Astrocyte (in vitro differentiated cells and primary cell): ENCODE data around the gene NUMA1. TPM values are rescaled to one million over a fixed set of nuclear protein-coding genes. Genes with fewer than 3 reads are reported as not detected.

Experiments used
- DNase-seq: peaks from one replicate; pipeline ENCODE4 v3.0.0-alpha.2; 2010; ENCODE audit warnings: low read depth
- FAIRE-seq: peaks from 2 replicates; lab custom pipeline; 2011; peaks lifted over from hg19 to GRCh38; lab: Jason Lieb, UNC
- H2AFZ ChIP-seq: 2 replicates; pipeline ENCODE4 v1.6.0; 2012; ENCODE audit warnings: low read depth, low read length, inconsistent platforms
- H3K27ac ChIP-seq: 2 replicates; pipeline ENCODE4 v1.5.1; 2011; ENCODE audit warnings: low read depth, low read length, inconsistent platforms
- H3K27me3 ChIP-seq: 2 replicates; pipeline ENCODE4 v1.6.0; 2011; ENCODE audit warnings: low read length, inconsistent platforms; ENCODE audit not compliant: insufficient read depth
- H3K36me3 ChIP-seq: 2 replicates; pipeline ENCODE4 v1.5.1; 2011; ENCODE audit warnings: low read length, inconsistent platforms; ENCODE audit not compliant: insufficient read depth
- H3K4me1 ChIP-seq: 2 replicates; pipeline ENCODE4 v1.5.1; 2011; ENCODE audit warnings: low read length, inconsistent platforms; ENCODE audit not compliant: insufficient read depth
- H3K4me2 ChIP-seq: 2 replicates; pipeline ENCODE4 v1.6.0; 2012; ENCODE audit warnings: low read length, inconsistent platforms
- H3K4me3 ChIP-seq: 2 replicates; pipeline ENCODE4 v1.5.1; 2011; ENCODE audit warnings: low read depth, mild to moderate bottlenecking, low read length, inconsistent platforms; ENCODE audit not compliant: insufficient read depth
- H3K79me2 ChIP-seq: 2 replicates; pipeline ENCODE4 v1.6.0; 2012; ENCODE audit warnings: mild to moderate bottlenecking, low read length, inconsistent platforms; ENCODE audit not compliant: insufficient read depth
- H3K9ac ChIP-seq: 2 replicates; pipeline ENCODE4 v1.6.0; 2012; ENCODE audit warnings: mild to moderate bottlenecking, low read length, inconsistent platforms
- H3K9me3 ChIP-seq: 2 replicates; pipeline ENCODE4 v1.5.1; 2012; ENCODE audit warnings: low read depth, mild to moderate bottlenecking, low read length, inconsistent platforms; ENCODE audit not compliant: insufficient read depth
- H4K20me1 ChIP-seq: 2 replicates; pipeline ENCODE4 v1.6.0; 2012; ENCODE audit warnings: low read length, inconsistent platforms; ENCODE audit not compliant: insufficient read depth
- H3K27ac Mint-ChIP-seq: one replicate; pipeline ENCODE4 v1.8.0; 2021; ENCODE audit warnings: mild to moderate bottlenecking, mixed read lengths; ENCODE audit not compliant: unreplicated experiment
- H3K27me3 Mint-ChIP-seq: one replicate; pipeline ENCODE4 v1.8.0; 2021; ENCODE audit warnings: low read depth, mixed read lengths; ENCODE audit not compliant: unreplicated experiment
- H3K36me3 Mint-ChIP-seq: one replicate; pipeline ENCODE4 v1.8.0; 2021; ENCODE audit warnings: low read depth, mixed read lengths; ENCODE audit not compliant: unreplicated experiment
- H3K4me1 Mint-ChIP-seq: one replicate; pipeline ENCODE4 v1.8.0; 2021; ENCODE audit warnings: low read depth, mixed read lengths; ENCODE audit not compliant: unreplicated experiment
- H3K4me3 Mint-ChIP-seq: one replicate; pipeline ENCODE4 v1.8.0; 2021; ENCODE audit warnings: mild to moderate bottlenecking, moderate library complexity, mixed read lengths; ENCODE audit not compliant: unreplicated experiment
- H3K9me3 Mint-ChIP-seq: one replicate; pipeline ENCODE4 v1.8.0; 2021; ENCODE audit warnings: mild to moderate bottlenecking, mixed read lengths; ENCODE audit not compliant: unreplicated experiment
- CTCF ChIP-seq: IDR thresholded peaks from 2 replicates; pipeline ENCODE4 v1.5.1; 2011; ENCODE audit warnings: low read depth, mild to moderate bottlenecking, inconsistent platforms, low read length, moderate library complexity; ENCODE audit not compliant: insufficient read depth
- EZH2 ChIP-seq: IDR thresholded peaks from 2 replicates; pipeline ENCODE4 v1.6.1; 2012; ENCODE audit warnings: mild to moderate bottlenecking, low read length, inconsistent platforms; ENCODE audit not compliant: insufficient read depth
- total RNA-seq: library from RNA; stranded (reverse); gene quantifications from 2 replicates; pipeline ENCODE4 v1.2.1, GENCODE V29; 2021

NUMA1 gene
- total RNA-seq, 1 donor from 2014 or later = 111 TPM

GRCh38 chr11:71997594-71997993, 82.7 kb downstream of the NUMA1 start:
- Mint-ChIP-seq H3K36me3 (peaks cover 38% of the 10 kb centered on the region), H3K4me3 (no peak overlapping the region), H3K9me3 (peaks cover 2% of the 10 kb centered on the region), H3K4me1 (peaks cover 28% of the 10 kb centered on the region), H3K27me3 (no peaks in the 10 kb centered on the region), H3K27ac (no peak overlapping the region)
- H3K9ac ChIP-seq = no peak overlapping the region
- no peak overlapping the region for H3K4me3 ChIP-seq
- no peaks in the 10 kb centered on the region for H3K9me3 ChIP-seq
- TF ChIP-seq EZH2 = no peak
- TF ChIP-seq CTCF = no peak
- peaks cover 18% of the 10 kb centered on the region for H3K36me3 ChIP-seq
- no peaks in the 10 kb centered on the region for H3K27me3 ChIP-seq
- peaks cover 12% of the 10 kb centered on the region for H3K79me2 ChIP-seq
- no peak overlapping the region for H2AFZ ChIP-seq
- no peaks in the 10 kb centered on the region for H3K4me1 ChIP-seq
- FAIRE-seq (no peak), DNase-seq (no peak)
- peaks cover 79% of the 10 kb centered on the region for H4K20me1 ChIP-seq
- H3K27ac ChIP-seq = no peak overlapping the region
- no peak overlapping the region for H3K4me2 ChIP-seq

GRCh38 chr11:71996946-71997345, 83.4 kb downstream of the NUMA1 start:
- Mint-ChIP-seq H3K36me3 (peaks cover 36% of the 10 kb centered on the region), H3K27ac (no peak overlapping the region), H3K9me3 (peaks cover 2% of the 10 kb centered on the region), H3K4me3 (no peak overlapping the region), H3K27me3 (no peaks in the 10 kb centered on the region), H3K4me1 (peaks cover 24% of the 10 kb centered on the region)
- TF ChIP-seq CTCF = no peak
- Histone ChIP-seq H3K27me3 (no peaks in the 10 kb centered on the region), H3K4me1 (no peaks in the 10 kb centered on the region), H3K4me2 (no peak overlapping the region), H3K36me3 (peaks cover 12% of the 10 kb centered on the region), H3K4me3 (no peak overlapping the region), H3K9ac (no peak overlapping the region), H3K79me2 (peaks cover 12% of the 10 kb centered on the region), H3K9me3 (no peaks in the 10 kb centered on the region), H2AFZ (no peak overlapping the region), H4K20me1 (peaks cover 72% of the 10 kb centered on the region), H3K27ac (no peak overlapping the region)
- no peak for DNase-seq
- no peak for FAIRE-seq

- no peaks in the 10 kb centered on the region for H3K27me3 Mint-ChIP-seq
- H3K36me3 Mint-ChIP-seq = peaks cover 36% of the 10 kb centered on the region
- H3K4me3 Mint-ChIP-seq = peak overlapping the region; percentile 54
- no peak overlapping the region for H3K27ac Mint-ChIP-seq
- peaks cover 12% of the 10 kb centered on the region for H3K79me2 ChIP-seq
- peaks cover 22% of the 10 kb centered on the region for H3K4me1 Mint-ChIP-seq
- TF ChIP-seq EZH2 = no peak
- no peak for TF ChIP-seq CTCF
- no peaks in the 10 kb centered on the region for H3K4me1 ChIP-seq
- FAIRE-seq = no peak
- no peak for DNase-seq
- H3K9me3 ChIP-seq = no peaks in the 10 kb centered on the region
- H3K9me3 Mint-ChIP-seq = peaks cover 2% of the 10 kb centered on the region
- H2AFZ ChIP-seq = no peak overlapping the region
- H3K4me2 ChIP-seq = no peak overlapping the region
- H3K27me3 ChIP-seq = no peaks in the 10 kb centered on the region
- peaks cover 10% of the 10 kb centered on the region for H3K36me3 ChIP-seq
- no peak overlapping the region for H3K27ac ChIP-seq
- H3K9ac ChIP-seq = no peak overlapping the region
- peaks cover 68% of the 10 kb centered on the region for H4K20me1 ChIP-seq
- H3K4me3 ChIP-seq = no peak overlapping the region
Observed at GRCh38 chr11:71996517-71996916, 83.8 kb downstream of the NUMA1 start.
